ENCODE measurements around the gene OR2T6.
"Not testable (repeated sequence)": the region's sequence is repeated elsewhere in the genome, so short reads cannot be mapped to it uniquely, and the experiment has no call there.

OR2T6 gene, protein sequence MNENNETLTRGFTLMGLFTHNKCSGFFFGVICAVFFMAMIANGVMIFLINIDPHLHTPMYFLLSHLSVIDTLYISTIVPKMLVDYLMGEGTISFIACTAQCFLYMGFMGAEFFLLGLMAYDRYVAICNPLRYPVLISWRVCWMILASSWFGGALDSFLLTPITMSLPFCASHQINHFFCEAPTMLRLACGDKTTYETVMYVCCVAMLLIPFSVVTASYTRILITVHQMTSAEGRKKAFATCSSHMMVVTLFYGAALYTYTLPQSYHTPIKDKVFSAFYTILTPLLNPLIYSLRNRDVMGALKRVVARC

DNA sequence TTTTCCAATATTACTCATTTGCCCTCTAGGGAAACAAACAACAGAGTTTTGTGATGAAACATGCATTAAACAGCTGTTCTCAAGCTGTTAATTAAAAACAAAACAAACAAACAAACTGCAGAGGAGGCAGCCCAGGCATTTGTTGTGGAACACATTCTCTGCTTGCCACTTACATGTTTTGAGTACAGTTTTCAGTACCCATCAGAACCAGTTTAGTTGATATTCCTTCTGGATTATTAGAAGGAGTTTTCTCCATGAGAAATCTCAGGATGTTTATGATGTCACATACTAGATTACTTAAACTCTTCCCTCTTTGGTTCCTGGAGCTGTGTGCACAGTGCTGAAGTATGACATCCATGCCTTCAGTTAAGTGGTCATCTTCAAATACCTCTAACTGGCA lies at the start of gene OR2T6:
Gene OR2T6, plus strand, starts transcription at position 301 of the 400 bp plus-strand sequence. CDS start 11,863 bp downstream, outside the sequence.
- DNase-seq (ENCODE audit: low spot score) = no peak

DNA sequence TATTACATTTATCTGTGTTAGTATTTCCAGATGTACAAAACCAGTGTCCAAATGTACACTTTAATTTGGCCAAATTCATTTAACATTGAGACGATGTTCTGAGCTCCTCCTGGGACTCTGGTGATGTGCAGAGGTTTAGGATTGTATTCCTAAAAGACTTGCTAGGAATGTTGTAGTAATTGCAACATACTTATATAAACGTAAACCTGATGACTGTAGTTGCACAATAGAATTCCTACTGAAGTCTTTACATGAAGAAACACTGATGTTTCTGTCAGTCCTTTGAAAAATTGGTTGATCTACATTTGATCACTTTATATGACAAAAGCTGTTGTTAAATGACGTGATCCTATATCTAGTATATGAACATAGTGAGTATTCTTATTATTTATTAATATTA lies 32.1 kb upstream of the OR2T6 start:
- no peak for DNase-seq (ENCODE audit: low spot score)

- DNase-seq (ENCODE audit: low spot score) = no peak
Measured at GRCh38 chr1:248348475-248348874, 27.1 kb upstream of the OR2T6 start, which contains the start of gene OR14C36. Gene OR14C36, plus strand, starts transcription at chr1:248348775. Its CDS starts 0 bp downstream, at chr1:248348775.

DNA sequence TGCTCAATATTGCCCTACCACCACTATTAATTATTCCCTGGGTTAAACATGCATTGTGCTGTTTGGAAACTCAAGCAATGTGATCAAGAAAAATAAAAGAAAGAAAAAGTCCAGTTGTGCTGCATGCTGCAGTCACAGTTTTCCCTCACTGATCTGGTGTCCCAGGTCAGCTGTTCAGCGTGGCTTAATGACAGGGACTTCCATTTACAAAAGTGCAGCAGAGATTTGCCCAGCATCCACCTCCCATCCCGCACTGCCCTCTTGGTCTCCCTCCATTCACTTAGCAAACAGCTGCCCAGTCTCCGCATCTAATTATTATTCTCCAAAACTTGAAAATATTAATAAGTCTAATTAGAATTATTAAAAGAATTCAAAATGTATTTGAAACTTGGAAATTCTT lies 16.1 kb upstream of the OR2T6 start:
- DNase-seq (ENCODE audit: low spot score) = no peak

- DNase-seq (ENCODE audit: low spot score) = no peak
Measured at GRCh38 chr1:248361121-248361715, 14.3 kb upstream of the OR2T6 start, which contains the start of gene OR2T4. Gene OR2T4, plus strand, starts transcription at chr1:248361665. Its CDS starts 0 bp downstream, at chr1:248361665.

GRCh38 chr1:248366609-248367008 lies 8.9 kb upstream of the OR2T6 start:
- DNase-seq (ENCODE audit: low spot score) = no peak

DNA sequence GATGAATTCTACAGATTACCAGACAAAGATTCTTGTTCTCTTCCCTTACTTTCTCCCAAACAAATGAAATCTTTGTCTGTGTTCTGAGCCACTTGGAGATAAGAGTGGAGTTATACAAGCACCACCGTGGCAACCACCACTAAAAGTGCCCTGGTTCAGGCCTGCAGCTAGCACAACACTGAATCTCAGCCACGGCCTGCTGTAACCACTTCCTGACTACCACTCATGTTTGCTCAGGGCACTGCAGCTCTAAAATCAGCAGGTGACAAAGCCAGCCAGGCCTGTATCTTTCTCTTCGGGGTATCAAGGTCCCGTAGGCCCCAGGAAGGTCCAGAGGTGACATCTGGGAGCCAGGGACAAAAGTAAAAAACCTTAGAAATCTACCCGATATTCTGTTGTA lies 3.2 kb upstream of the OR2T6 start:
- no peak for DNase-seq (ENCODE audit: low spot score)

DNA sequence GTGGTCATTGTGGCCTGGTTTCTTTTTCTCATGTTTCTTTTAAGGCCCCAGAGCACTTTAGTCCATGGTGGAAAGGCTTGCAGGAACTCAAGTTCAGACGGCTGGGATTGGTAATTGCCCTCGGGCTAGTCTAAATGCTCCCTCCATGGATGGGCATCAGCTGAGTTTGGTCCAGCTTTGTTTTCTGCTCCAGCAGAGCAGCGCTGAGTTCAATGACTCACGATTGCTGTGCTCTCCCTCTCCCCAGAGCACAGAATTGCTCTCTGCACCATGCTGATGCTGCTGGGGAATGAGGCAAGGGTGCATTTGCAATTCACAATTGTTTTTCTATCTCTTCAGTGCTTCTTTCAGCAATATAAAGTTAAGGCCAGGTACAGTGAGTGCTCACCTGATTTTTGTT lies 1.8 kb upstream of the OR2T6 start:
- no peak for DNase-seq (ENCODE audit: low spot score)

DNA sequence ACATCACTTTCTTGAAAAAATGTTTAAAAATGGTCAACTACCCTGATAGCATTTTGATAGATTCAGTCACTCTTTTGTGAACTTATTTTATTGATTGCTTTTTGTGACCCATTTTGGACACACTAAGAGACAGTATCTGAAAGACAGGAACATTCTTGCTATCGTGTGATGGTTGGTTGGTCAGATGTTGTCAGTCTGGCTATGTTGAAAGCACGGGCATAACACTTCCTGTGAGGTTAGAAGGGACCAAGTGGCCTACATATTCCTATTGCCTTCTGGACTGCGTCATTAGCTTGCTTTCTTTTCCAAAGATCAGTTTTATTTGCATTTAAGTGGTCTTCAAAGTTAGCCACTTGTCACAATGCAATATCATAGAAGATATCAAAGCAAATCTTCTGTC lies 1.4 kb downstream of the OR2T6 start:
- DNase-seq (ENCODE audit: low spot score) = no peak

DNA sequence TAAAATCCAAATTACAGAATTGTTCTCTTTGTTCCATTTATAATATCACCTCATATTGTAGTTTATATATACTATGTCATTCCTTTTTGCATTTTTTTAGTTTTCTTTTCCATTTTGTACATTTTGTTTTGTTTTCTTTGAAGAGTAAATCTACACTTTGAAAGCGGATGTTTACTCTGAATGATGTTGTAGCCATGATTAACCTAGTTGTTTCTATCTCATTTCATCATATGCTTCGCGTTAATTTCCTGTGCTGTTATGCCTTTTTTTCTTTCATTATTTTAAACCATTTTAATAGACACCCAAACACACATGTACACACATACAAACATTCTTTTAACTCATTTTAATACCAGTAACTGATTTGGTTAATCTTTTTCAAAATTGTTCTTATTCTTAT lies 5.3 kb downstream of the OR2T6 start:
- DNase-seq (ENCODE audit: low spot score) = no peak

DNA sequence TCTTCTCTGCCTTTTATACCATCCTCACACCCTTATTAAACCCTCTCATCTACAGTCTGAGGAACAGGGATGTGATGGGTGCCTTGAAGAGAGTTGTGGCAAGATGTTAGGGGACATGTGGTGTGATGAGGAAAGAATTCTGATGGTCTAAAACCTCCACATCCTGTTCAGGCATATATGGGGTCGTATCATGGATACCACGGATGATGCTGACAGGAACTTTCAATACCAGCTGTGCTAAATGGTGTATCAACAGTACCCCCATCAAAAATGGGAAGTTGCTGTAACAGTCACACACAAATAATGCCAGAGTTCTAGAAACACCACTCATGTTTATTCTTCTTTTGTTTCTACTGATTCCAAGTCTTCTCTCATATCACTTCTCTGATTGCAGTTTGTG lies 12.9 kb downstream of the OR2T6 start:
- DNase-seq (ENCODE audit: low spot score) = no peak

GRCh38 chr1:248393050-248393449 lies 17.5 kb downstream of the OR2T6 start:
- no peak for DNase-seq (ENCODE audit: low spot score)

DNA sequence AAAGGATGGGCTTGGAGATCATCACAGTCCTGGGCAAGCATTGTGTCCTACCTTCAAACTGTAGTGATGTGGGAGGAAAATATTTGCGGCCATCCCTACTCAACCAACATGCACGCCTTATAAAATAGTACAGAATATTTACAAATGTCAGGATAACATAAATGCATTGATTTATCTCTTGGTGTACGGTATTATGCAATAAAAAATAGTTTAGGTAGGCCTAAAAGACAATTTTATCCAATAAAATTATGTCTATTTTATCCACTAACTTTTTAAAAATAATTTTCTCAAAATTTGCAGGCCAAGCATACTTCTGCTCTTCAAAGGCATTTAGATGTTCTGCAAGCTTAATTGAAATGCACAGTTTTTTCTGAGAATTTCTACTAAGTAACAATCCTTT lies 27.2 kb downstream of the OR2T6 start, which contains the start of gene OR2T1:
Gene OR2T1, plus strand, starts transcription at position 301 of the 400 bp plus-strand sequence. CDS start 3,100 bp downstream, outside the sequence.
- DNase-seq (ENCODE audit: low spot score) = no peak

DNA sequence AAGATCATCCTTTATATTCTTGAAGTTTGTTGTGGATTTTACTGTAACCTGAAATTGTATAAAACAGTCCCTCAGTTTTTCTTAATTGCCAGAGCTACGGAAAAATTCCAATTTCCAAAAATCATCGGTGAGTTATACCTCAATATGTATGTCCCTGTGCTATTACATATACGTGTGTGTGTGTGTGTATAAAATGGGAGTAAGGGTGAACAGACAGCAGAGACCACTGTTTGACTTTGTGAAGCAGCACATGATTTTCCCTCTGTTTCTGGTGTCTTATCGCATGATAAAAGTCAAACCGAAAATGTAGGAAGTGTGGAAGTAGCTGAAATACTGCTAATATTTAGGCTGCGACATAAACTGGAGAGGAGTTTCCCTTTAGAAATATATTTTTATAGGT lies 28.5 kb downstream of the OR2T6 start:
- DNase-seq (ENCODE audit: low spot score) = no peak

DNA sequence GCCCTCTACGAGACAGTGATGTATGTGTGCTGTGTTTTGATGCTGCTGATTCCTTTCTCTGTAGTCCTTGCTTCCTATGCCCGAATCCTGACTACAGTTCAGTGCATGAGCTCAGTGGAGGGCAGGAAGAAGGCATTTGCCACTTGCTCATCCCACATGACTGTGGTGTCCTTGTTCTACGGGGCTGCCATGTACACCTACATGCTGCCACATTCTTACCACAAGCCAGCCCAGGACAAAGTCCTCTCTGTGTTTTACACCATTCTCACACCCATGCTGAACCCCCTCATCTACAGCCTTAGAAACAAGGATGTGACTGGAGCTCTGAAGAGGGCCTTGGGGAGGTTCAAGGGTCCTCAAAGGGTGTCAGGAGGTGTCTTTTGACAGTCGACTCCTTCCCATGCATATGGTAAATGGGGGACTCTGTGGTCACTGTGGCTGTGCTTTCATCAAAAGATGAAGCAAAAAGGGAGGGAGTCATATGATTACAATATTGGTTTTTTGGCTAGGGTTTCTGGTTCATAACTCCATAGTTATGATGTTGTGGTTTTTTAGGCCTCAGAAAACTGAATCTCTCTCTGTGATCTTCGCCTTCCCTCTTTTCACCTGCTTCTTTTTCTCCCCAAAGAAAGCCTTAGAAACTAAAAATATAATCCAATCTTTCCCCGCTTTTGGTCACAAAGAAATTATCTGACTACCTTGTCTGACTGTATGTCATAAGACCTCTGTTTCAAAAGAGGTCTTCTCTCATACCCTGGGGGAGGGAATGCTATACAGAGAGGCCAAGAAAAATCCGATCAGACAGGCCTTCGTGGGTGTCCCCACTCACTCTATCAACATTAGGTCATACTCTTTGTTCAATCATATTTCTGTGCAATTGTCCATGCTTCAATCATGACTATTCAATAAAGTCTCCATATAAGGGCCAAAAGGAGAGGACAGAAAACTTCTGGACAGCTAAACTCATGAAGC lies 31.5 kb downstream of the OR2T6 start:
- no peak for DNase-seq (ENCODE audit: low spot score)

GRCh38 chr1:248416226-248416625 lies 40.7 kb downstream of the OR2T6 start:
- no peak for DNase-seq (ENCODE audit: low spot score)

DNA sequence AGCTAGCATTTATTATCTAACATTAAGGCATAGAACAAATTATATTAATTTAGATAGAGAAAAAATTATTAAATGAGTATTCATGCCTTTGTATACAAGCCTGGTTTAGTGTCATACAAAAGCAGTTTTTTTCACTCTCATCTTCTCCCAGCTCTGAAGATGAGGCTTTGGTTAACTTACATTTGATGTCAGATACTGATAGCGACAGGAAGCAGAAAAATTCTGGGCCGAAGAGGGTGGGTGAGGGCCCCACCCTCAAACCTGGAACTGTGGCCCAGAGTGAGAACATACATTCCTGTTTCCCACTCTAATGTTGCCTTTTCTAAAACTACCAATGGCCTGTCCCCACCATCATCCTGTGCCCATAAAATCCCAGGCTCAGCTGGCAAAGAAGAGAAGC lies 42.3 kb downstream of the OR2T6 start:
- no peak for DNase-seq (ENCODE audit: low spot score)

DNA sequence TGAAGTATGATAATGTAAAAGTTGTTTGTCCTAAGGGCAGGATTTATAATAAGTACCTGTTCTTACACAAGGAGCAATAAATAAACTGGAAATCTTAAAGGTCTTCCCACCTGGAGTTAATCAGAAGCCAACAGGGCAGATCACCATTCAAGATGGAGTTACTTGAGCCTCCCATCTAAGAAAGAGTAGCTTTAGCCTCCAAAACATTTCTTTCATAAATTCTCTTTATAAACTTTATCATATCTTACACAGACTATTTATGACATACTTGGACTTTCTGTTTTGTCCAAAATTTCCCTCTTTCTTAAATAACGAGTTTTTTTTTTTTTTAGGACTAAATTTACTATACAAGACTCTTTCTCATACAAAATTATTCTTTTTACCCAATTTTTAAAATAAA lies 45.8 kb downstream of the OR2T6 start:
- no peak for DNase-seq (ENCODE audit: low spot score)

- not testable (repeated sequence) for DNase-seq (ENCODE audit: low spot score)
Measured at GRCh38 chr1:248427526-248428191, 52.1 kb downstream of the OR2T6 start.

DNA sequence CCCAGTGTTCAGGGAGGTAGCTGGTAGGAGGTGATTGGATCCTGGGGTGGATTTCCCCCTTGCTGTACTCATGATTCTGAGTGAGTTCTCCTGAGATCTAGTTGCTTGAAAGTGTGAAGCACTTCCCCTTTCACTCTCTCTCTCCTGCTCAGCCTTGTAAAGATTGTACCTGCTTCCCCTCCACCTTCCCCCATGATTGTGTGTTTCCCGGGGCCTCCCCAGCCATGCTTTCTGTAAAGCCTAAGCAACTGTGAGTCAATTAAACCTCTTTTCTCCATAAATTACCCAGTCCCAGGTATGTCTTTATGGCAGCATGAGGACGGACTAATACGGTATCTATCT lies 52.6 kb downstream of the OR2T6 start:
- DNase-seq (ENCODE audit: low spot score) = not testable (repeated sequence)

- not testable (repeated sequence) for DNase-seq (ENCODE audit: low spot score)
Measured at GRCh38 chr1:248431683-248432082, 56.1 kb downstream of the OR2T6 start.

GRCh38 chr1:248432201-248432600 lies 56.7 kb downstream of the OR2T6 start:
- DNase-seq (ENCODE audit: low spot score) = not testable (repeated sequence)
